HepG2 (cell line): ENCODE measurements around the gene PSKH1. TPM values are rescaled to one million over a fixed set of nuclear protein-coding genes. Genes with fewer than 3 reads are reported as not detected.
A peak's percentile ranks its signal among the peaks of the same experiment; 100 is the strongest.

Experiments
- HOXA3 ChIP-seq: sonication (generic); formaldehyde crosslinking; IDR thresholded peaks from 2 replicates; pipeline ENCODE4 v1.5.0; 2020; ENCODE audit warnings: missing genetic modification reagents
- HOXA7 ChIP-seq: sonication (generic); formaldehyde crosslinking; IDR thresholded peaks from 2 replicates; pipeline ENCODE4 v1.8.1; 2022; ENCODE audit warnings: mild to moderate bottlenecking, missing genetic modification reagents, moderate library complexity
- KAT7 ChIP-seq: IDR thresholded peaks from 2 replicates; pipeline ENCODE4 v1.6.1; 2018; ENCODE audit warnings: borderline replicate concordance, missing compliant biosample characterization
- MAF1 ChIP-seq: sonication (generic); formaldehyde crosslinking; IDR thresholded peaks from 2 replicates; pipeline ENCODE4 v1.5.0; 2020; ENCODE audit warnings: missing genetic modification reagents, borderline replicate concordance
- NR2C2 ChIP-seq: sonication (generic); formaldehyde crosslinking; IDR thresholded peaks from 2 replicates; pipeline ENCODE4 v1.4.0; 2020; ENCODE audit warnings: missing genetic modification reagents, mild to moderate bottlenecking, moderate library complexity, borderline replicate concordance
- SAP130 ChIP-seq: IDR thresholded peaks from 2 replicates; pipeline ENCODE4 v1.6.1; 2016; ENCODE audit warnings: low read depth
- SNAPC2 ChIP-seq: sonication (generic); formaldehyde crosslinking; IDR thresholded peaks from 2 replicates; pipeline ENCODE4 v1.8.1; 2022; ENCODE audit warnings: mild to moderate bottlenecking, missing genetic modification reagents
- ZNF605 ChIP-seq: sonication (generic); formaldehyde crosslinking; IDR thresholded peaks from 2 replicates; pipeline ENCODE4 v1.8.0; 2022; ENCODE audit warnings: mild to moderate bottlenecking, missing genetic modification reagents
- ZNF614 ChIP-seq: IDR thresholded peaks from 2 replicates; pipeline ENCODE4 v1.6.1; 2018; ENCODE audit warnings: missing biosample characterization, missing genetic modification reagents, inconsistent platforms, borderline replicate concordance
- ZSCAN25 ChIP-seq: sonication (generic); formaldehyde crosslinking; IDR thresholded peaks from 2 replicates; pipeline ENCODE4 v1.8.0; 2022; ENCODE audit warnings: mild to moderate bottlenecking, missing genetic modification reagents
- polyA plus RNA-seq, 8 experiments: library from polyadenylated mRNA; depleted of rRNA in 3 of 8; stranded (reverse) in 7 of 8; unstranded in 1 of 8; fragments of >200 nt; fragmentation: Illumina TruSeq in 4 of 8; extraction: Trizol in 4 of 8; gene quantifications; 2 replicates each; pipeline versions ENCODE4 v1.2.1 to v1.2.3, GENCODE V29; 2011 to 2016; ENCODE audit warnings: low read depth in 4 of 8, missing spikeins in 1 of 8, mixed read lengths in 1 of 8; ENCODE audit not compliant: insufficient read depth in 1 of 8
- total RNA-seq, 5 experiments: library from RNA; depleted of rRNA; stranded (reverse); fragments of >200 nt; fragmentation: Illumina TruSeq; extraction: Trizol; gene quantifications; 2 replicates each; pipeline ENCODE4 v1.2.3, GENCODE V29; 2016; ENCODE audit warnings: low read depth in 1 of 5
- TF ChIP-seq, protein P1 (sequence below): sonication (generic); formaldehyde crosslinking; IDR thresholded peaks from 2 replicates; pipeline ENCODE4 v1.4.0; 2020; ENCODE audit warnings: missing genetic modification reagents, borderline replicate concordance
- TF ChIP-seq, protein P2 (sequence below): sonication (generic); formaldehyde crosslinking; IDR thresholded peaks from 2 replicates; pipeline ENCODE4 v1.8.0; 2023; ENCODE audit warnings: mild to moderate bottlenecking, missing genetic modification reagents
- TF ChIP-seq, protein P3 (sequence below): sonication (generic); formaldehyde crosslinking; IDR thresholded peaks from 2 replicates; pipeline ENCODE4 v1.4.0; 2020; ENCODE audit warnings: mild to moderate bottlenecking, missing genetic modification reagents
- TF ChIP-seq, protein P4 (sequence below): sonication (generic); formaldehyde crosslinking; IDR thresholded peaks from 2 replicates; pipeline ENCODE4 v1.5.0; 2020; ENCODE audit warnings: missing genetic modification reagents
- TF ChIP-seq, protein P5 (sequence below): IDR thresholded peaks from 2 replicates; pipeline ENCODE4 v1.6.1; 2016; ENCODE audit warnings: low read depth, missing genetic modification reagents, missing compliant biosample characterization

PSKH1 gene
- total and polyA plus RNA-seq, 2 of the 13 experiments (the other 11 are each of a cell fraction or from before 2014, with no cell fraction given): 8.4 to 19.1 TPM

DNA sequence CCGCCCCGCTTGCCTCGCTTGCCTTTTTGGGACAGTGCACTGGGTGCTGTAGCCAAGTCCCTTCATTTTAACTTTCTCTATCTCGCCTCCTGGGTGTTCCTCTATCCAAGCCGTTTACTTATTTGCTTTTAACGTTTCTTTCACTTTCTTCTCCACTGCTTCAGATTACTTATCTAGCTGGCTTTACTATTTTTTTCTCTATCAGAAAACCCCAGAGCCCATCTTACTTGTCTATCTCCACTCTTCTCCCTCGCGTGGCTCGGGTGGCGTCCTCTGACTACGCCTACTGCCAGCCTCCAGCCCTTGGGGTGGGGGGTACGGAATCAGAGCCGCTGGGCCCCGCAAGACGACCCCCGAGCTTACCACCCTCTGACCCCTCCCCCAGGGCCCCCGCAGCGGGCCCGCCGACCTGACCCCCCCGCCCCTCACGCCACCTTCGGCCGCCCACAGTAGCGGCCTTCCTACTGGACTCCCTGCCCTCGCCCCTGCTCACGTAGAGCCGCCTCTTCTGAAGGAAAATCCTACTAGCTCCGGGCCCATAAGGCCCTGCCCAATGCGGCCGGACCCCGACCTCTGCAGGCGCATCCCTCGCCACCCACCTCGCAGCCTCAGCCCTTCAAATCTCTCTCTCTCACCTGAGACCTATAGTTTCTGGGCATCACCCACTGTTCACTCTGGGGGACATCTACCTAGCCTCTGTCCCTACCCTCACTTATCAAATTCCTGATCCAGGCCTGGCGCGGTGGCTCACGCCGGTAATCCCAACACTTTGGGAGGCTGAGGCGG, 76.4 kb downstream of the PSKH1 start (continued):
- TF ChIP-seq ZNF614 (CRISPR knock-in tag): no peak
- no peak for TF ChIP-seq ZNF605 (CRISPR knock-in tag)
- TF ChIP-seq, protein P1, sequence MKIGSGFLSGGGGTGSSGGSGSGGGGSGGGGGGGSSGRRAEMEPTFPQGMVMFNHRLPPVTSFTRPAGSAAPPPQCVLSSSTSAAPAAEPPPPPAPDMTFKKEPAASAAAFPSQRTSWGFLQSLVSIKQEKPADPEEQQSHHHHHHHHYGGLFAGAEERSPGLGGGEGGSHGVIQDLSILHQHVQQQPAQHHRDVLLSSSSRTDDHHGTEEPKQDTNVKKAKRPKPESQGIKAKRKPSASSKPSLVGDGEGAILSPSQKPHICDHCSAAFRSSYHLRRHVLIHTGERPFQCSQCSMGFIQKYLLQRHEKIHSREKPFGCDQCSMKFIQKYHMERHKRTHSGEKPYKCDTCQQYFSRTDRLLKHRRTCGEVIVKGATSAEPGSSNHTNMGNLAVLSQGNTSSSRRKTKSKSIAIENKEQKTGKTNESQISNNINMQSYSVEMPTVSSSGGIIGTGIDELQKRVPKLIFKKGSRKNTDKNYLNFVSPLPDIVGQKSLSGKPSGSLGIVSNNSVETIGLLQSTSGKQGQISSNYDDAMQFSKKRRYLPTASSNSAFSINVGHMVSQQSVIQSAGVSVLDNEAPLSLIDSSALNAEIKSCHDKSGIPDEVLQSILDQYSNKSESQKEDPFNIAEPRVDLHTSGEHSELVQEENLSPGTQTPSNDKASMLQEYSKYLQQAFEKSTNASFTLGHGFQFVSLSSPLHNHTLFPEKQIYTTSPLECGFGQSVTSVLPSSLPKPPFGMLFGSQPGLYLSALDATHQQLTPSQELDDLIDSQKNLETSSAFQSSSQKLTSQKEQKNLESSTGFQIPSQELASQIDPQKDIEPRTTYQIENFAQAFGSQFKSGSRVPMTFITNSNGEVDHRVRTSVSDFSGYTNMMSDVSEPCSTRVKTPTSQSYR: no peak
- TF ChIP-seq MAF1: no peak
- TF ChIP-seq, protein P2, sequence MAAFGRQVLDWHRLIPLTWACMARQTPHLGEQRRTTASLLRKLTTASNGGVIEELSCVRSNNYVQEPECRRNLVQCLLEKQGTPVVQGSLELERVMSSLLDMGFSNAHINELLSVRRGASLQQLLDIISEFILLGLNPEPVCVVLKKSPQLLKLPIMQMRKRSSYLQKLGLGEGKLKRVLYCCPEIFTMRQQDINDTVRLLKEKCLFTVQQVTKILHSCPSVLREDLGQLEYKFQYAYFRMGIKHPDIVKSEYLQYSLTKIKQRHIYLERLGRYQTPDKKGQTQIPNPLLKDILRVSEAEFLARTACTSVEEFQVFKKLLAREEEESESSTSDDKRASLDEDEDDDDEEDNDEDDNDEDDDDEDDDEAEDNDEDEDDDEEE: no peak
- 0 out of 2 replicates have a peak, but pooled peaks have one; percentile 43 for TF ChIP-seq SNAPC2 (CRISPR knock-in tag)
- TF ChIP-seq, protein P3, sequence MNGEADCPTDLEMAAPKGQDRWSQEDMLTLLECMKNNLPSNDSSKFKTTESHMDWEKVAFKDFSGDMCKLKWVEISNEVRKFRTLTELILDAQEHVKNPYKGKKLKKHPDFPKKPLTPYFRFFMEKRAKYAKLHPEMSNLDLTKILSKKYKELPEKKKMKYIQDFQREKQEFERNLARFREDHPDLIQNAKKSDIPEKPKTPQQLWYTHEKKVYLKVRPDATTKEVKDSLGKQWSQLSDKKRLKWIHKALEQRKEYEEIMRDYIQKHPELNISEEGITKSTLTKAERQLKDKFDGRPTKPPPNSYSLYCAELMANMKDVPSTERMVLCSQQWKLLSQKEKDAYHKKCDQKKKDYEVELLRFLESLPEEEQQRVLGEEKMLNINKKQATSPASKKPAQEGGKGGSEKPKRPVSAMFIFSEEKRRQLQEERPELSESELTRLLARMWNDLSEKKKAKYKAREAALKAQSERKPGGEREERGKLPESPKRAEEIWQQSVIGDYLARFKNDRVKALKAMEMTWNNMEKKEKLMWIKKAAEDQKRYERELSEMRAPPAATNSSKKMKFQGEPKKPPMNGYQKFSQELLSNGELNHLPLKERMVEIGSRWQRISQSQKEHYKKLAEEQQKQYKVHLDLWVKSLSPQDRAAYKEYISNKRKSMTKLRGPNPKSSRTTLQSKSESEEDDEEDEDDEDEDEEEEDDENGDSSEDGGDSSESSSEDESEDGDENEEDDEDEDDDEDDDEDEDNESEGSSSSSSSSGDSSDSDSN (CRISPR knock-in tag): peak; percentile 40; the same call in 1 of the 2 replicates
- TF ChIP-seq, protein P4, sequence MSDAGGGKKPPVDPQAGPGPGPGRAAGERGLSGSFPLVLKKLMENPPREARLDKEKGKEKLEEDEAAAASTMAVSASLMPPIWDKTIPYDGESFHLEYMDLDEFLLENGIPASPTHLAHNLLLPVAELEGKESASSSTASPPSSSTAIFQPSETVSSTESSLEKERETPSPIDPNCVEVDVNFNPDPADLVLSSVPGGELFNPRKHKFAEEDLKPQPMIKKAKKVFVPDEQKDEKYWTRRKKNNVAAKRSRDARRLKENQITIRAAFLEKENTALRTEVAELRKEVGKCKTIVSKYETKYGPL (CRISPR knock-in tag): no peak
- TF ChIP-seq HOXA3 (CRISPR knock-in tag): no peak; the same call in 1 of the 2 replicates
- TF ChIP-seq, protein P5, sequence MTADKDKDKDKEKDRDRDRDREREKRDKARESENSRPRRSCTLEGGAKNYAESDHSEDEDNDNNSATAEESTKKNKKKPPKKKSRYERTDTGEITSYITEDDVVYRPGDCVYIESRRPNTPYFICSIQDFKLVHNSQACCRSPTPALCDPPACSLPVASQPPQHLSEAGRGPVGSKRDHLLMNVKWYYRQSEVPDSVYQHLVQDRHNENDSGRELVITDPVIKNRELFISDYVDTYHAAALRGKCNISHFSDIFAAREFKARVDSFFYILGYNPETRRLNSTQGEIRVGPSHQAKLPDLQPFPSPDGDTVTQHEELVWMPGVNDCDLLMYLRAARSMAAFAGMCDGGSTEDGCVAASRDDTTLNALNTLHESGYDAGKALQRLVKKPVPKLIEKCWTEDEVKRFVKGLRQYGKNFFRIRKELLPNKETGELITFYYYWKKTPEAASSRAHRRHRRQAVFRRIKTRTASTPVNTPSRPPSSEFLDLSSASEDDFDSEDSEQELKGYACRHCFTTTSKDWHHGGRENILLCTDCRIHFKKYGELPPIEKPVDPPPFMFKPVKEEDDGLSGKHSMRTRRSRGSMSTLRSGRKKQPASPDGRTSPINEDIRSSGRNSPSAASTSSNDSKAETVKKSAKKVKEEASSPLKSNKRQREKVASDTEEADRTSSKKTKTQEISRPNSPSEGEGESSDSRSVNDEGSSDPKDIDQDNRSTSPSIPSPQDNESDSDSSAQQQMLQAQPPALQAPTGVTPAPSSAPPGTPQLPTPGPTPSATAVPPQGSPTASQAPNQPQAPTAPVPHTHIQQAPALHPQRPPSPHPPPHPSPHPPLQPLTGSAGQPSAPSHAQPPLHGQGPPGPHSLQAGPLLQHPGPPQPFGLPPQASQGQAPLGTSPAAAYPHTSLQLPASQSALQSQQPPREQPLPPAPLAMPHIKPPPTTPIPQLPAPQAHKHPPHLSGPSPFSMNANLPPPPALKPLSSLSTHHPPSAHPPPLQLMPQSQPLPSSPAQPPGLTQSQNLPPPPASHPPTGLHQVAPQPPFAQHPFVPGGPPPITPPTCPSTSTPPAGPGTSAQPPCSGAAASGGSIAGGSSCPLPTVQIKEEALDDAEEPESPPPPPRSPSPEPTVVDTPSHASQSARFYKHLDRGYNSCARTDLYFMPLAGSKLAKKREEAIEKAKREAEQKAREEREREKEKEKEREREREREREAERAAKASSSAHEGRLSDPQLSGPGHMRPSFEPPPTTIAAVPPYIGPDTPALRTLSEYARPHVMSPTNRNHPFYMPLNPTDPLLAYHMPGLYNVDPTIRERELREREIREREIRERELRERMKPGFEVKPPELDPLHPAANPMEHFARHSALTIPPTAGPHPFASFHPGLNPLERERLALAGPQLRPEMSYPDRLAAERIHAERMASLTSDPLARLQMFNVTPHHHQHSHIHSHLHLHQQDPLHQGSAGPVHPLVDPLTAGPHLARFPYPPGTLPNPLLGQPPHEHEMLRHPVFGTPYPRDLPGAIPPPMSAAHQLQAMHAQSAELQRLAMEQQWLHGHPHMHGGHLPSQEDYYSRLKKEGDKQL (CRISPR knock-in tag): no peak
- no peak for TF ChIP-seq KAT7
- TF ChIP-seq SAP130 (CRISPR knock-in tag): no peak
- no peak for TF ChIP-seq NR2C2
- peak; percentile 90; the same call in 1 of the 2 replicates for TF ChIP-seq ZSCAN25 (CRISPR knock-in tag)
- TF ChIP-seq HOXA7: no peak
